GM06990 (cell line): ENCODE measurements around the gene MOBP.

Source experiments
- DNase-seq: peaks from one replicate; pipeline ENCODE4 v3.0.0-alpha.2; 2011; ENCODE audit not compliant: insufficient read length; ENCODE audit errors: extremely low read depth
- H3K27me3 ChIP-seq: replicated peaks from 2 replicates; pipeline ENCODE4 v1.6.0; 2011; ENCODE audit warnings: low read length; ENCODE audit not compliant: control insufficient read depth, insufficient read depth
- H3K36me3 ChIP-seq: 2 replicates; pipeline ENCODE4 v1.5.1; 2011; ENCODE audit warnings: low read length; ENCODE audit not compliant: control insufficient read depth, insufficient read depth
- H3K4me3 ChIP-seq: replicated peaks from 2 replicates; pipeline ENCODE4 v1.5.1; 2011; ENCODE audit warnings: low read depth, mild to moderate bottlenecking, control low read depth, low read length
- TF ChIP-seq, protein P1 (sequence below): IDR thresholded peaks from 2 replicates; pipeline ENCODE4 v1.5.1; 2011; ENCODE audit warnings: low read length, control low read depth, mild to moderate bottlenecking, inconsistent platforms; ENCODE audit not compliant: insufficient read depth, poor library complexity, severe bottlenecking

MOBP gene

DNA sequence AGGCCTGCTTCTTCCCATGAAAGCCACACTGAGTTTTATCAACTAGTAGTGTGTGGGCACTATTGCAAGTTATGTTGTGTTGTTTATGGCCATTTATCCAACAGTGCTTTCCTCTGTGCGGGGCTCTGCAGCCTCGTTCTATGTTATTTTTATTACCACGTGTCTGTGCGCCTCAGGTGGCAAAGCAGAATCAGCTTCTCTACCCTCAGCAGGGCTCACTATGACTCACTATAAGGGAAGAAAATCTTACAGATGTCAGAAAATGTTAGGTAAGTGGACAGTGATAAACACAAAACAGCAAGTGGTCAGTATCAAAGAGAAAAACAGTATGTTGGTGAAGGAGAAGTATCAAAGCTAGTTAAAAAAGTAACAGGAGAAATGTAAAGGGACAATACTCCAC, 61.4 kb downstream of the MOBP start:
- no peaks in the 10 kb centered on the region for H3K27me3 ChIP-seq

GRCh38 chr3:39529577-39529976, 62.1 kb downstream of the MOBP start:
- TF ChIP-seq, protein P1, sequence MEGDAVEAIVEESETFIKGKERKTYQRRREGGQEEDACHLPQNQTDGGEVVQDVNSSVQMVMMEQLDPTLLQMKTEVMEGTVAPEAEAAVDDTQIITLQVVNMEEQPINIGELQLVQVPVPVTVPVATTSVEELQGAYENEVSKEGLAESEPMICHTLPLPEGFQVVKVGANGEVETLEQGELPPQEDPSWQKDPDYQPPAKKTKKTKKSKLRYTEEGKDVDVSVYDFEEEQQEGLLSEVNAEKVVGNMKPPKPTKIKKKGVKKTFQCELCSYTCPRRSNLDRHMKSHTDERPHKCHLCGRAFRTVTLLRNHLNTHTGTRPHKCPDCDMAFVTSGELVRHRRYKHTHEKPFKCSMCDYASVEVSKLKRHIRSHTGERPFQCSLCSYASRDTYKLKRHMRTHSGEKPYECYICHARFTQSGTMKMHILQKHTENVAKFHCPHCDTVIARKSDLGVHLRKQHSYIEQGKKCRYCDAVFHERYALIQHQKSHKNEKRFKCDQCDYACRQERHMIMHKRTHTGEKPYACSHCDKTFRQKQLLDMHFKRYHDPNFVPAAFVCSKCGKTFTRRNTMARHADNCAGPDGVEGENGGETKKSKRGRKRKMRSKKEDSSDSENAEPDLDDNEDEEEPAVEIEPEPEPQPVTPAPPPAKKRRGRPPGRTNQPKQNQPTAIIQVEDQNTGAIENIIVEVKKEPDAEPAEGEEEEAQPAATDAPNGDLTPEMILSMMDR = no peak
- no peaks in the 10 kb centered on the region for H3K27me3 ChIP-seq
- no peak overlapping the region for H3K4me3 ChIP-seq
- DNase-seq = no peak
- no peaks in the 10 kb centered on the region for H3K36me3 ChIP-seq

More for the DNA sequence above, 61.4 kb downstream of the MOBP start:
- Histone ChIP-seq H3K36me3 (no peaks in the 10 kb centered on the region), H3K4me3 (no peak overlapping the region)
- no peak for DNase-seq
- TF ChIP-seq, protein P1 = no peak

GRCh38 chr3:39531066-39531465, 63.6 kb downstream of the MOBP start:
- Histone ChIP-seq H3K4me3 (no peak overlapping the region), H3K36me3 (no peaks in the 10 kb centered on the region), H3K27me3 (no peaks in the 10 kb centered on the region)
- TF ChIP-seq, protein P1 = no peak
- DNase-seq = no peak

DNA sequence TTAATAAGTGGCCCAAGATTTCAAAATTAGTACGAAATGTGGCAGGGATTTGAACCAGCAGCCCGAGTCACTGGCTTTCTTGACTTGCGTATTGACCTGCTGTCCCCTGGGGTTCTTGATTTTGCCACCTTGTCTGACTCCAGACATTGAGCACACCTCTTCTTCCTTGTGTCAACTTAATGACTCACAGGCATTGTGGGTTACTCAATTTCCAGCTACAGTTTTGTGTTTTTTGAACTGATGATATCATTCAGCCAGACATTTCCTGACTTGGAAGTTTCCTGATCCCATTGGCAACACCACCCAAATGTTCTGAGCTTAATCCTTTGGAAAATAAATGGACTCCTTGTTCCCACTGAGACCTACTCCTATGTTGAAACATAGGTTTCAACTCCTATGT, 64.2 kb downstream of the MOBP start:
- no peak for DNase-seq
- no peaks in the 10 kb centered on the region for H3K36me3 ChIP-seq
- no peak overlapping the region for H3K4me3 ChIP-seq
- TF ChIP-seq, protein P1 = no peak
- no peaks in the 10 kb centered on the region for H3K27me3 ChIP-seq

- no peak for DNase-seq
- no peaks in the 10 kb centered on the region for H3K27me3 ChIP-seq
- TF ChIP-seq, protein P1 = no peak
These were observed 65.3 kb downstream of the MOBP start for GRCh38 chr3:39532777-39533176.

DNA sequence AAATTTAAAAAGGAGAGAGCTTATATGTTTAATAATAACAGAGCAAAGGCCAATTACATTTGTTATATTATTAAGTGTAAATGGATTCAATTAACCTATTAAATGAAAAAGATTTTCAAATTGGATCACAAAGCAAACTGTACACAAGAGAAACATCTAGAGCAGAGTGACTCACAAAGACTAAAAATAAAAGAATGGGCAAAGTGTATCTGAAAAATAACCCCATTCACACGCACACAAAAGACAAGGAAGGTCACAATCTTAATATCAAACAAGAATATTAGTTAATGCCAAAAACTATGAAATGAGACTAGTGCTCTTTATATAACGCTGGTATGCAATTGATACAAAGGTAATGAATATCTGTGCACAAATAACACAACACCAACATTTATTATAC, 65.7 kb downstream of the MOBP start:
- no peaks in the 10 kb centered on the region for H3K36me3 ChIP-seq
- H3K4me3 ChIP-seq = no peak overlapping the region
- no peaks in the 10 kb centered on the region for H3K27me3 ChIP-seq
- TF ChIP-seq, protein P1 = no peak
- DNase-seq = no peak

More at GRCh38 chr3:39532777-39533176, 65.3 kb downstream of the MOBP start:
- Histone ChIP-seq H3K4me3 (no peak overlapping the region), H3K36me3 (no peaks in the 10 kb centered on the region)
